Duodenal mucosa (tissue), 2 donors: ENCODE measurements around the gene ITGB3.

Source experiments
- H3K27ac ChIP-seq: one replicate; pipeline ENCODE4 v1.7.0; 2013; ENCODE audit warnings: low read depth, low read length
- H3K27me3 ChIP-seq, 2 donors: one replicate each; pipeline ENCODE4 v1.7.0; 2013; ENCODE audit warnings: low read length in 2 of 2, control low read depth in 1 of 2; ENCODE audit not compliant: insufficient read depth in 2 of 2, control insufficient read depth in 1 of 2
- H3K36me3 ChIP-seq, 2 donors: one replicate each; pipeline ENCODE4 v1.7.0; 2013; ENCODE audit warnings: low read length in 2 of 2, control low read depth in 1 of 2; ENCODE audit not compliant: insufficient read depth in 2 of 2, control insufficient read depth in 1 of 2
- H3K4me1 ChIP-seq, 2 donors: one replicate each; pipeline ENCODE4 v1.7.0; 2013; ENCODE audit warnings: low read length in 2 of 2, control low read depth in 1 of 2; ENCODE audit not compliant: insufficient read depth in 2 of 2, control insufficient read depth in 1 of 2
- H3K4me3 ChIP-seq, 2 donors: one replicate each; pipeline ENCODE4 v1.7.0; 2013; ENCODE audit warnings: low read length in 2 of 2, low read depth in 1 of 2
- H3K9ac ChIP-seq, 2 donors: one replicate each; pipeline ENCODE4 v1.7.0; 2013; ENCODE audit warnings: low read length in 2 of 2, low read depth in 1 of 2
- H3K9me3 ChIP-seq, 2 donors: one replicate each; pipeline ENCODE4 v1.7.0; 2013; ENCODE audit warnings: low read length in 2 of 2, control low read depth in 1 of 2; ENCODE audit not compliant: control insufficient read depth in 1 of 2

The ITGB3 gene

GRCh38 chr17:47310186-47310733 is 56.6 kb downstream of the ITGB3 start:
- Histone ChIP-seq H3K4me3 (no peak overlapping the region), H3K9ac (no peak overlapping the region), H3K4me1 (peaks cover 0 to 4% of the 10 kb centered on the region in 2 donors), H3K36me3 (no peaks in the 10 kb centered on the region), H3K27ac (no peak overlapping the region), H3K9me3 (no peaks in the 10 kb centered on the region), H3K27me3 (no peaks in the 10 kb centered on the region)

- no peak overlapping the region for H3K27ac ChIP-seq
- H3K27me3 ChIP-seq = no peaks in the 10 kb centered on the region
- H3K4me1 ChIP-seq = peaks cover 4 to 5% of the 10 kb centered on the region in 2 donors
- no peaks in the 10 kb centered on the region for H3K9me3 ChIP-seq
- H3K9ac ChIP-seq = no peak overlapping the region
- H3K36me3 ChIP-seq = no peaks in the 10 kb centered on the region
- no peak overlapping the region for H3K4me3 ChIP-seq
These were observed 57.8 kb downstream of the ITGB3 start for GRCh38 chr17:47311420-47311819.

DNA sequence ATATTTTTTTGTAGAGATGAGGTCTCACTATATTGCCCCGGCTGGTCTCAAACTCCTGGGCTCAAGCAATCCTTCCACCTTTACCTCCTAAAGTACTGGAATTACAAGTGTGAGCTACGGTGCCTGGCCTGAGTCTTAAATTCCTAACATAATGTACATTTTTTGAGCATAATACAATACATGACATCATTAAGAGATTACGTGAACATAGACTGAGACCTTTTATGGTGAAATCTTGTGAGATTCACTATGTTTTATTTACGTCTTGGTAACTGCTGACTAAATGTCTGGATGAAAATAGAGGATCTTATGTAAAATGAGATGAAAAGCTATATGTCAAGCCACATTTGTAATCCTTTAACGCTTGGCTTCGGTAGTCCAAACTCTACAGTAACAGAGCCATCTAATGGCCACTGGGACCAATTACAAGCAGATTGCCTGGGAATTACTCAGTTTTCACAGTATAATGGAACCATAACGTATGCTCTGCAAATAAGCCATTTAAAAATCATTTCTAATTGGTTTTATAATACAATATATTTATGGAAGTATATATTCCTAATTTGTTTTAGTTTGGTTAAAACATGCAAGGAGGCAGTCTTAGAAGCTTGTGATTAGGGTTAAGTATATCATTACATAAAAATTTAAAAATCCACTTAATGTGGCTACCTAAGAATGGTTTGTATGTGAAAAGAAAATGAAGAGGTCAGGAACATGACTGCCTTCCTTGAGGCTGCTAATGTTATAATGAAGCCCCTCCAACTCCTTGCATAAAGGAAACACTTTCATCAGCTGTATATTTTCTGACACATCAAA is 62.0 kb downstream of the ITGB3 start:
- H3K27ac ChIP-seq = peak overlapping the region; percentile 48

DNA sequence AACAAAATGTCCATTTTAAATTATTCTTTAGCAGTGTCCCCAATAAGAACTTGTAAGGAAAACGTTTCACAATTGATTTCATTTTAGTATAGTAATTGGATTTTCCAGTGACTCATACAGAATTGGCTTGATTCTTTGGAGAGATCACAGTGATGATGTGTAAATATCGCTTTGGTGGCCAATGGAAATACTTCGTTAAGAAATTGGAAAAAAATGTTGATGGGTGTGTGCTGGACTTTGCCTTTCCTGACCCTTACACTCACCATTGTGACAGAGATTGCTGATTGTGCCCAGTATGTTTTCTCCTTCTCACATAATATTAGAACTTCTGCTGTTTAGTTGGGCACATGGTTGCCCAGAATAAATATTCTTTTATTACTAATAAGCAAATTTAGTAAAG is 62.7 kb downstream of the ITGB3 start:
- no peaks in the 10 kb centered on the region for H3K36me3 ChIP-seq
- no peaks in the 10 kb centered on the region for H3K27me3 ChIP-seq
- peak overlapping the region in 1 of 2 donors; percentile 24 for H3K4me3 ChIP-seq
- H3K9me3 ChIP-seq = peaks cover 3 to 4% of the 10 kb centered on the region in 2 donors
- peaks cover 5 to 11% of the 10 kb centered on the region in 2 donors for H3K4me1 ChIP-seq
- no peak overlapping the region for H3K9ac ChIP-seq
- peak overlapping the region; percentile 48 for H3K27ac ChIP-seq

More for the DNA sequence above, 62.0 kb downstream of the ITGB3 start:
- Histone ChIP-seq H3K36me3 (no peaks in the 10 kb centered on the region), H3K4me3 (peak overlapping the region in 1 of 2 donors; percentile 24), H3K9ac (no peak overlapping the region), H3K4me1 (peaks cover 5 to 11% of the 10 kb centered on the region in 2 donors), H3K27me3 (no peaks in the 10 kb centered on the region), H3K9me3 (no peaks in the 10 kb centered on the region)

DNA sequence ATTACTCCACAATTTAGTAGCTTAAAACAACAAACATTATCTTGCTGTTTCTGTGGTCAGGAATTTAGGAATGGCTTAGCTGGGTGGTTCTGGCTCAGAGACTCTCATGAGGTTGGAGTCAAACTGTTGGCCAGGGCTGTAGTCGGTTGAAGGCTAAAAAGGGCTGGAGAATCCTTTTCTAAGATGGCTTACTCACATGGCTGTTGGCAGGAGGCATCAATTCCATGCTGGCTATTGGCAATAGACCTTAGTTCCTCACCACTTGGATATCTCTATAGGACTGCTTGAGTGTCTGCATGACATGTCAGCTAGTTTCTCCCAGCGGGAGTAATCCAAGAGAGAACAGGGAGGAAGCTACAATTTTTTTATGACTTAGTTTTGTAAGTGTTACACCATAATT is 63.5 kb downstream of the ITGB3 start:
- H3K27ac ChIP-seq = no peak overlapping the region
- no peaks in the 10 kb centered on the region for H3K27me3 ChIP-seq
- H3K9ac ChIP-seq = no peak overlapping the region
- no peak overlapping the region for H3K4me3 ChIP-seq
- H3K4me1 ChIP-seq = peaks cover 5 to 11% of the 10 kb centered on the region in 2 donors
- H3K9me3 ChIP-seq = peaks cover 3 to 4% of the 10 kb centered on the region in 2 donors
- no peaks in the 10 kb centered on the region for H3K36me3 ChIP-seq

GRCh38 chr17:47318197-47318918 is 64.7 kb downstream of the ITGB3 start:
- Histone ChIP-seq H3K4me3 (no peak overlapping the region), H3K27me3 (no peaks in the 10 kb centered on the region), H3K27ac (no peak overlapping the region), H3K36me3 (no peaks in the 10 kb centered on the region), H3K4me1 (peaks cover 5 to 6% of the 10 kb centered on the region in 2 donors), H3K9me3 (peaks cover 3 to 4% of the 10 kb centered on the region in 2 donors), H3K9ac (no peak overlapping the region)

DNA sequence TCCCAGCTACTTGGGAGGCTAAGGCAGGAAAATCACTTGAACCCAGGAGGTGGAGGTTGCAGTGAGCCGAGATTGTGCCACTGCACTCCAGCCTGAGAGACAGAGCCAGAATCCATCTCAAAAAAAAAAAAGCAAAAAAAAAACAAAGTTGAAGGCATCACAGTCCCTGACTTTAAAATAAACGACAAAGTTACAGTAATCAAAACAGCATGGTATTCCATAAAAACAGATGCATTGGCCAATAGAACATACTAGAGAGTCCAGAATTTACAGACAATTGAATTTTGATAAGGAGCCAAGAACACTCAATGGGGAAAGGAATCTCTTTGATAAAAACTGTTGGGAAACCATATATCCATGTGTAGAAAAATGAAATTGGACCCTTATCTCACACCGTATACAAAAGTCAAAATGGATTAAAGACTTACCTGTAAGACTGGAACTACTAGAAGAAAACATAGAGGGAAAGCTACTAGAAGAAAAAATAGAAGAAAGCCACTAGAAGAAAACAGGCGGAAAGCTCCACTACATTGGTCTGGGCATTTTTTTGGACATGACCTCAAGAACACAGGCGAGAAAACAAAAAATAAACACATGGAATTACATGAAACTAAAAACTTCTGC is 67.4 kb downstream of the ITGB3 start:
- Histone ChIP-seq H3K4me1 (peaks cover 6 to 7% of the 10 kb centered on the region in 2 donors), H3K4me3 (no peak overlapping the region), H3K27me3 (no peaks in the 10 kb centered on the region), H3K9me3 (peaks cover 3 to 4% of the 10 kb centered on the region in 2 donors), H3K36me3 (no peaks in the 10 kb centered on the region), H3K9ac (no peak overlapping the region), H3K27ac (no peak overlapping the region)

DNA sequence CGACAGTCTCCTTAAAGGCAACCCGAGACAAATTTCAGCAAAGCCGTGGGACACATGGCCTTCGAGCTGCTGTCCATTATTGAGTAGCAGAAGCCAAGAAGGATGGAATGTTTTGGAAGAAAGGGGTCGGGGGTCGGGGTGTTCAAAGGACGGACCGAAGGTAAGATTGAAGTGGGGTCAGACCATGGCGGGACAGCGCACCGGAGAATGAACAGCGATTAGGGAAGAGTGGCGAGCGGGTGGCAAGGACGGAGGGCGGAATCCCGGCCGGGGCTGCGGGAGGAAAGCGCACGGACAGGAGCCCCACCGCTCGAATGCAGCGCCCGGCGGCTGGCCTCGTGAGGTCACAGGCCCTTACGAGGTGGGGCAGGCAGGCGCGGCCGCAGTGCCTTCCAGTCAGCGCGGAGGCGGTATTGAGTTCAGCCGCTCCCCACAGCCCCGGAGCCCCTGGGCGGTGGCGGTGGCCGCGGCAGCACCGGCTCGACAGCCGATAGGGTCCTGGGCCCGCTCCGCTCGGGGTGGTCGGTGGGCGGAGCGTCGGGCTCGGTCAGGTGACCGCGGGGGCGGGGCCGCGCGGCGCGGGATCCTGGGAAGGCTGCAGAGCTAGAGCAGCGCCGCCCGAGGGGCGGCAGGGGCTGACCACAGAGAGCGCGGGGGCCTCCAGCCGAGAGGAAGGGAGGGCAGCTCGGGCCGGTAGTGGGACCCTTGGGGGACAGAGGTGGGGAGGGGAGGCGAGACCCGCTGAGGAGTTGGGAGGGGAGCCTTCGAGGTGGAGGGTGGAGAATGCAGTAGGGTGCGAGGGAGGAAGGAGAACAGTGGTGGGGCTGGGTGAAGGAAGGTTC is 70.0 kb downstream of the ITGB3 start, which contains the start of gene EFCAB13:
Gene EFCAB13, plus strand, starts transcription at position 574 of the 842 bp plus-strand sequence. CDS start 4,399 bp downstream, outside the sequence.
- peak within 1 kb of the TSS; percentile 91 for H3K9ac ChIP-seq
- H3K4me1 ChIP-seq = peaks cover 0 to 5% of the 10 kb centered on the region in 2 donors
- H3K27me3 ChIP-seq = no peaks in the 10 kb centered on the region
- H3K4me3 ChIP-seq = peak within 1 kb of the TSS; percentile 78 to 90
- no peaks in the 10 kb centered on the region for H3K36me3 ChIP-seq
- H3K27ac ChIP-seq = peak within 1 kb of the TSS; percentile 89
- peaks cover 3 to 4% of the 10 kb centered on the region in 2 donors for H3K9me3 ChIP-seq
